HepG2 (cell line): Measurements from ENCODE around the gene OR13A1. TPM values are rescaled to one million over a fixed set of nuclear protein-coding genes. Genes with fewer than 3 reads are reported as not detected.
"Not testable (repeated sequence)": the region's sequence is repeated elsewhere in the genome, so short reads cannot be mapped to it uniquely, and the experiment has no call there.

ENCODE experiments used
- ATAC-seq: fragments of 200-7000 bp; cut with Tn5 transposase; 3 replicates; pipeline ENCODE4 v1.9.1; 2020; ENCODE audit warnings: mild to moderate bottlenecking, moderate library complexity
- BruUV-seq: library from RNA; stranded (reverse); fragments of 400-500 nt; replicated peaks from 2 replicates; lab custom pipeline; 2021; lab: Mats Ljungman, UMichigan
- CTCF ChIA-PET: fragments of 300-600 bp; formaldehyde crosslinking; extraction: SDS; loops from one replicate; lab custom pipeline; 2021; ENCODE audit warnings: low total read pairs, inconsistent platforms, low intra/inter-chr PET ratio; lab: Yijun Ruan, JAX
- POLR2A ChIA-PET: fragments of 350-600 bp; sonication (Branson Sonifier 250); formaldehyde crosslinking; loops from one replicate; lab custom pipeline; 2020; ENCODE audit warnings: antibody characterized with exemption, inconsistent platforms; lab: Yijun Ruan, JAX
- DNase-seq: peaks from one replicate; pipeline ENCODE4 v3.0.0-alpha.2; 2015; ENCODE audit warnings: low spot score
- FAIRE-seq: peaks from 3 replicates; lab custom pipeline; 2011; peaks lifted over from hg19 to GRCh38; lab: Jason Lieb, UNC
- H2AFZ ChIP-seq: one replicate; pipeline ENCODE4 v1.6.1; 2011; ENCODE audit warnings: low read length, inconsistent platforms
- H3K27ac ChIP-seq: fragments of 300-600 bp; 3 replicates; pipeline ENCODE4 v1.8.0; 2011; ENCODE audit warnings: mixed run types, mild to moderate bottlenecking, mixed read lengths, low read length, inconsistent platforms; ENCODE audit not compliant: insufficient read depth; ENCODE audit errors: extremely low read length
- H3K27me3 ChIP-seq, 2 experiments: fragments of 200-600 bp in 1 of 2; 2 replicates in 1 of 2; 3 replicates in 1 of 2; pipeline versions ENCODE4 v1.6.0 to v1.8.0; 2011; ENCODE audit warnings: low read length in 2 of 2, mild to moderate bottlenecking in 2 of 2, moderate library complexity in 2 of 2, inconsistent platforms in 1 of 2; ENCODE audit not compliant: insufficient read depth in 2 of 2, control insufficient read depth in 1 of 2
- H3K36me3 ChIP-seq, 2 experiments: fragments of 200-600 bp in 1 of 2; replicated peaks in 1 of 2; 2 replicates in 1 of 2; 3 replicates in 1 of 2; pipeline versions ENCODE4 v1.5.1 to v1.8.0; 2011; ENCODE audit warnings: low read length in 2 of 2, inconsistent platforms in 1 of 2; ENCODE audit not compliant: insufficient read depth in 2 of 2, control insufficient read depth in 1 of 2
- H3K4me1 ChIP-seq: 2 replicates; pipeline ENCODE4 v1.5.1; 2012; ENCODE audit warnings: low read length, inconsistent platforms; ENCODE audit not compliant: insufficient read depth
- H3K4me2 ChIP-seq: 2 replicates; pipeline ENCODE4 v1.6.0; 2011; ENCODE audit warnings: low read depth, low read length, inconsistent platforms
- H3K4me3 ChIP-seq, 3 experiments: fragments of 200-600 bp in 1 of 3; sonication (generic), shearing (Covaris generic) in 1 of 3; replicated peaks in 1 of 3; 2 replicates each; pipeline ENCODE4 v1.5.1; 2011 to 2016; ENCODE audit warnings: low read length in 3 of 3, inconsistent platforms in 2 of 3, low read depth in 2 of 3, mild to moderate bottlenecking in 2 of 3, control low read depth in 1 of 3, mixed read lengths in 1 of 3; ENCODE audit not compliant: insufficient read depth in 1 of 3
- H3K79me2 ChIP-seq: one replicate; pipeline ENCODE4 v1.6.1; 2011; ENCODE audit warnings: low read length, inconsistent platforms; ENCODE audit not compliant: insufficient read depth
- H3K9ac ChIP-seq: 2 replicates; pipeline ENCODE4 v1.6.0; 2011; ENCODE audit warnings: mild to moderate bottlenecking, low read depth, low read length, inconsistent platforms; ENCODE audit not compliant: insufficient read depth
- H3K9me3 ChIP-seq: 2 replicates; pipeline ENCODE4 v1.5.1; 2012; ENCODE audit warnings: mild to moderate bottlenecking, low read length
- H4K20me1 ChIP-seq: 2 replicates; pipeline ENCODE4 v1.6.0; 2011; ENCODE audit warnings: inconsistent platforms, mild to moderate bottlenecking, low read length, moderate library complexity; ENCODE audit not compliant: insufficient read depth
- ATM ChIP-seq: fragments of 450-650 bp; IDR thresholded peaks from 2 replicates; pipeline ENCODE4 v1.7.1; 2017; ENCODE audit warnings: mild to moderate bottlenecking, borderline replicate concordance
- BRCA1 ChIP-seq: sonication (generic); formaldehyde crosslinking; IDR thresholded peaks from 2 replicates; pipeline ENCODE4 v1.4.0; 2020; ENCODE audit warnings: missing genetic modification reagents
- CBFB ChIP-seq: sonication (generic); formaldehyde crosslinking; IDR thresholded peaks from 2 replicates; pipeline ENCODE4 v1.4.0; 2020; ENCODE audit warnings: missing genetic modification reagents
- CENPX ChIP-seq: sonication (generic); formaldehyde crosslinking; IDR thresholded peaks from 2 replicates; pipeline ENCODE4 v1.9.0; 2021; ENCODE audit warnings: mild to moderate bottlenecking, missing genetic modification reagents, moderate library complexity
- FOSL2 ChIP-seq: sonication (generic); formaldehyde crosslinking; IDR thresholded peaks from 2 replicates; pipeline ENCODE4 v1.4.0; 2020; ENCODE audit warnings: missing genetic modification reagents
- FOXA3 ChIP-seq: IDR thresholded peaks from 2 replicates; pipeline ENCODE4 v1.6.1; 2016; ENCODE audit warnings: missing genetic modification reagents, missing compliant biosample characterization
- FOXC1 ChIP-seq: sonication (generic); formaldehyde crosslinking; IDR thresholded peaks from 2 replicates; pipeline ENCODE4 v1.8.0; 2022; ENCODE audit warnings: mild to moderate bottlenecking, missing genetic modification reagents, borderline replicate concordance
- KAT7 ChIP-seq: IDR thresholded peaks from 2 replicates; pipeline ENCODE4 v1.6.1; 2018; ENCODE audit warnings: borderline replicate concordance, missing compliant biosample characterization
- REPIN1 ChIP-seq: sonication (generic); formaldehyde crosslinking; IDR thresholded peaks from 2 replicates; pipeline ENCODE4 v1.8.0; 2022; ENCODE audit warnings: missing genetic modification reagents, low read depth, mild to moderate bottlenecking, borderline replicate concordance
- RFX3 ChIP-seq: IDR thresholded peaks from 2 replicates; pipeline ENCODE4 v1.6.1; 2016; ENCODE audit warnings: missing biosample characterization, missing genetic modification reagents
- ZNF362 ChIP-seq: sonication (generic); formaldehyde crosslinking; IDR thresholded peaks from 2 replicates; pipeline ENCODE4 v1.4.0; 2020; ENCODE audit warnings: missing genetic modification reagents, mild to moderate bottlenecking, borderline replicate concordance
- ZNF510 ChIP-seq: sonication (generic); formaldehyde crosslinking; IDR thresholded peaks from 2 replicates; pipeline ENCODE4 v1.4.0; 2020; ENCODE audit warnings: low read depth, mild to moderate bottlenecking, missing genetic modification reagents
- ZNF747 ChIP-seq: sonication (generic); formaldehyde crosslinking; IDR thresholded peaks from 2 replicates; pipeline ENCODE4 v1.8.1; 2023; ENCODE audit warnings: missing genetic modification reagents, mild to moderate bottlenecking, borderline replicate concordance
- ZNF841 ChIP-seq: sonication (generic); formaldehyde crosslinking; IDR thresholded peaks from 2 replicates; pipeline ENCODE4 v1.8.1; 2023; ENCODE audit warnings: missing genetic modification reagents, borderline replicate concordance
- ZNF883 ChIP-seq: sonication (generic); formaldehyde crosslinking; IDR thresholded peaks from 2 replicates; pipeline ENCODE4 v1.5.1; 2020; ENCODE audit warnings: mild to moderate bottlenecking, missing genetic modification reagents; ENCODE audit errors: not compliant biosample characterization
- WGBS: methylation state at CpG from one replicate; pipeline ENCODE4 v1.1.6; 2017; ENCODE audit warnings: low lambda C conversion rate; 5-methylcytosine and 5-hydroxymethylcytosine counted together
- in situ Hi-C: cut with HindIII; loops from 2 replicates; pipeline ENCODE4 v1.10.0; 2017; ENCODE audit warnings: low pct_unique_long_range_greater_than_20kb; ENCODE audit not compliant: extremely low pct_ligation_motif_present
- intact Hi-C: fragments of 100-400 bp; cut with micrococcal nuclease; formaldehyde crosslinking; loops from one replicate; pipeline ENCODE4 v1.10.0; 2022; ENCODE audit not compliant: unreplicated experiment
- polyA plus RNA-seq, 8 experiments: library from polyadenylated mRNA; depleted of rRNA in 3 of 8; stranded (reverse) in 7 of 8; unstranded in 1 of 8; fragments of >200 nt; fragmentation: Illumina TruSeq in 4 of 8; extraction: Trizol in 4 of 8; gene quantifications; 2 replicates each; pipeline versions ENCODE4 v1.2.1 to v1.2.3, GENCODE V29; 2011 to 2016; ENCODE audit warnings: low read depth in 4 of 8, missing spikeins in 1 of 8, mixed read lengths in 1 of 8; ENCODE audit not compliant: insufficient read depth in 1 of 8
- total RNA-seq, 5 experiments: library from RNA; depleted of rRNA; stranded (reverse); fragments of >200 nt; fragmentation: Illumina TruSeq; extraction: Trizol; gene quantifications; 2 replicates each; pipeline ENCODE4 v1.2.3, GENCODE V29; 2016; ENCODE audit warnings: low read depth in 1 of 5

The OR13A1 gene
- total and polyA plus RNA-seq, 2 of the 13 experiments (the other 11 are each of a cell fraction or from before 2014, with no cell fraction given), result not detected

- FAIRE-seq (no peak), ATAC-seq (no peak), DNase-seq (no peak)
- TF ChIP-seq ZNF510 (no peak), ZNF747 (CRISPR knock-in tag) (no peak), REPIN1 (no peak), KAT7 (CRISPR knock-in tag) (no peak), ZNF841 (CRISPR knock-in tag) (no peak), BRCA1 (CRISPR knock-in tag) (no peak), FOXC1 (CRISPR knock-in tag) (no peak), CENPX (no peak), CBFB (no peak), RFX3 (CRISPR knock-in tag) (no peak), FOSL2 (CRISPR knock-in tag) (no peak), ZNF362 (no peak), ATM (no peak), FOXA3 (CRISPR knock-in tag) (no peak), ZNF883 (no peak)
- Histone ChIP-seq H3K36me3 (no peaks in the 10 kb centered on the region), H3K9ac (no peak overlapping the region), H3K4me3 (no peak overlapping the region), H2AFZ (no peak overlapping the region), H3K4me1 (no peaks in the 10 kb centered on the region), H3K79me2 (no peaks in the 10 kb centered on the region), H4K20me1 (no peaks in the 10 kb centered on the region), H3K27ac (no peak overlapping the region), H3K4me2 (no peak overlapping the region), H3K9me3 (no peaks in the 10 kb centered on the region), H3K27me3 (peaks cover 0 to 8% of the 10 kb centered on the region in 2 experiments; a peak in 1 of 5 replicates)
- POLR2A ChIA-PET, result no interaction called here
- WGBS, result 9% methylated on average over 6 of the region's 6 CpGs
- CTCF ChIA-PET, result no interaction called here
- intact Hi-C loops (no loop called here), in situ Hi-C loops (no loop called here)
- no TSS peak for BruUV-seq
These were observed 36.4 kb downstream of the OR13A1 start for GRCh38 chr10:45278860-45279498.

GRCh38 chr10:45276146-45276545 is 39.3 kb downstream of the OR13A1 start:
- H3K9ac ChIP-seq, H3K9me3 ChIP-seq, ATAC-seq, H3K4me1 ChIP-seq, H2AFZ ChIP-seq, H3K27ac ChIP-seq, CTCF ChIA-PET, BruUV-seq, H4K20me1 ChIP-seq, in situ Hi-C loops, H3K36me3 ChIP-seq, H3K27me3 ChIP-seq, FAIRE-seq, DNase-seq, H3K4me3 ChIP-seq, intact Hi-C loops, H3K79me2 ChIP-seq, POLR2A ChIA-PET, H3K4me2 ChIP-seq: not testable (repeated sequence)
